ENCODE results near the gene GRID1.

The GRID1 gene

GRCh38 chr10:86350897-86351296 is 15.7 kb downstream of the GRID1 start:
- DNase-seq: no peak

- no peak for DNase-seq
Measured at GRCh38 chr10:86349940-86350630, 16.5 kb downstream of the GRID1 start.

- DNase-seq: no peak
Measured at GRCh38 chr10:86349474-86349873, 17.1 kb downstream of the GRID1 start.

GRCh38 chr10:86348321-86349210 is 18.0 kb downstream of the GRID1 start:
- DNase-seq: no peak

GRCh38 chr10:86347856-86348255 is 18.7 kb downstream of the GRID1 start:
- no peak for DNase-seq

GRCh38 chr10:86346799-86347665 is 19.6 kb downstream of the GRID1 start:
- DNase-seq: no peak

- no peak for DNase-seq
Measured at GRCh38 chr10:86345859-86346798, 20.5 kb downstream of the GRID1 start.

GRCh38 chr10:86345296-86345858 is 21.2 kb downstream of the GRID1 start:
- DNase-seq: no peak

GRCh38 chr10:86344714-86345161 is 21.9 kb downstream of the GRID1 start:
- no peak for DNase-seq

GRCh38 chr10:86344281-86344680 is 22.3 kb downstream of the GRID1 start:
- no peak for DNase-seq

- DNase-seq: no peak
Measured at GRCh38 chr10:86343761-86344160, 22.8 kb downstream of the GRID1 start.

- DNase-seq: no peak
Measured at GRCh38 chr10:86342111-86342863, 24.3 kb downstream of the GRID1 start.

GRCh38 chr10:86341361-86341811 is 25.2 kb downstream of the GRID1 start:
- no peak for DNase-seq

GRCh38 chr10:86340991-86341260 is 25.7 kb downstream of the GRID1 start:
- DNase-seq: no peak

GRCh38 chr10:86340176-86340990 is 26.2 kb downstream of the GRID1 start:
- no peak for DNase-seq

GRCh38 chr10:86339226-86339865 is 27.2 kb downstream of the GRID1 start:
- DNase-seq: no peak

- DNase-seq: no peak
Measured at GRCh38 chr10:86337121-86337601, 29.4 kb downstream of the GRID1 start.

- no peak for DNase-seq
Measured at GRCh38 chr10:86336341-86336740, 30.3 kb downstream of the GRID1 start.

- DNase-seq: no peak
Measured at GRCh38 chr10:86335831-86336230, 30.8 kb downstream of the GRID1 start.

Measured in activated CD4-positive, alpha-beta T cell treated with anti-CD3 and anti-CD28 coated beads for 4 hours (primary cell).